HG02970 (cell line): ENCODE results near the gene SP140.
"Not testable (repeated sequence)": the region's sequence is repeated elsewhere in the genome, so short reads cannot be mapped to it uniquely, and the experiment has no call there.

ENCODE experiments used
- ATAC-seq: cut with Tn5 transposase; IDR thresholded peaks from one replicate; pipeline ENCODE4 v1.9.1; 2021; ENCODE audit warnings: mild to moderate bottlenecking, moderate library complexity, moderate number of reproducible peaks; ENCODE audit not compliant: unreplicated experiment, low FRiP score

SP140 gene

DNA sequence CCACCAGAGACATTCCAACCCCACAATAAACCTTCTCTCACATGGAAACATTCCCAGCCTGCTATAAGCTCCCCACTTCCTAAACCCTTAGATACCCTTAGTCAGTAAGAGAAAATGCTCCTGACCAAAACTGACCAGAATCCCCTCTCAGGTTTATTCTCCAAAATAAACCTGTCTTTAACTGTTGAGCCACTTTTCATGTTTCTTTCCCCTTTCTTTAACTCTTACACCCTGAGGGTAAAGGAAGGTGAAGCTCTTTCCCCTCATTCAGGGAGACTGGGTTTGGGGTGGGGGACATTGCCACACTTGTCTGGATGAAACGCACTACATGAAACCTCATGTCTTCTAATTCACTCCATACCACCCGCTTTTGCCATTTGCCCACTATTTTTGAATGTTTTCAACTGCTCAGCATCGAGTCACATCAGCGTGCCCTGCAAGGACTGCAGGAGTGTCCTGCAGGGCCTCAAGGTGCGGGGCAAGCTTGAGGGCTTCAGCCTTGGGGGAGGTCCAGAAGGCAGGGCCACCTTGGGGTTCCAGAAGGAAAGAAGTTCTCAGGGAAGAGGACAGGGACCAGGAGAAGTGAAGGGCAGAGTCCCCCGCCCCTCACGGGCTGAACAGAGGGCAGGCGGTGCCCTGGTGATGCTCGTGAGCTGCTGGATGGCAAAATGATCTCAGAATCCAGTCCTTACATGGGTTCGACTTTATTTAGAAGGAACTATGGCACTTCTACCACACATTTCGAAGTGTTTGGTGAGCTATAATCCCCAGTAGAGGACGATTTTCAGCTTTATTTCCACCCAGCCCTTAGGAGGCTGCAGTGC, 97.2 kb downstream of the SP140 start:
- no peak for ATAC-seq

GRCh38 chr2:230323385-230324106, 98.0 kb downstream of the SP140 start:
- ATAC-seq, result no peak

DNA sequence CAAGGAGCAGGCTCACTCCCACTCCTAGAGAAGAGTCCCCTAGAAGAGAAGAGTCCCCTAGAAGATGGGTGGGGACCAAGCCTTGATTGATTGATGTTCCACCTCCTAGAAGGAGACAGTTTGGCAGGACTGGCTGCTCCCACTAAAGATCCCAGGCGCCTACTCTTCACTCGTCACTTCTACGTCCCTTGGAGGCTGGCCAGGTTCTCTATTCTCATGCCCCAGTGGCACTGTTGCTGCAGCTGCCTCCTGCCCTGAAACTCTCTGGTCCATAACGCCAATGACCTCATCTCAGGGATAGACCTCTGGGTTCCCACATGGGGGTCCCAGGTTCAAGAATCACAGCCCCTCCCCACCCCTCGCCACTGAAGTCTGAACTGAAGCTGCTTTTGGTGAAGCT, 99.0 kb downstream of the SP140 start:
- no peak for ATAC-seq

GRCh38 chr2:230325316-230326243, 100.0 kb downstream of the SP140 start:
- ATAC-seq, result no peak

- peak; percentile 65 for ATAC-seq
Measured at GRCh38 chr2:230326453-230327417, 101.2 kb downstream of the SP140 start, which contains the start of gene SP140L. Gene SP140L (plus strand): TSS chr2:230327193. CDS start chr2:230327270, 77 bp downstream.

DNA sequence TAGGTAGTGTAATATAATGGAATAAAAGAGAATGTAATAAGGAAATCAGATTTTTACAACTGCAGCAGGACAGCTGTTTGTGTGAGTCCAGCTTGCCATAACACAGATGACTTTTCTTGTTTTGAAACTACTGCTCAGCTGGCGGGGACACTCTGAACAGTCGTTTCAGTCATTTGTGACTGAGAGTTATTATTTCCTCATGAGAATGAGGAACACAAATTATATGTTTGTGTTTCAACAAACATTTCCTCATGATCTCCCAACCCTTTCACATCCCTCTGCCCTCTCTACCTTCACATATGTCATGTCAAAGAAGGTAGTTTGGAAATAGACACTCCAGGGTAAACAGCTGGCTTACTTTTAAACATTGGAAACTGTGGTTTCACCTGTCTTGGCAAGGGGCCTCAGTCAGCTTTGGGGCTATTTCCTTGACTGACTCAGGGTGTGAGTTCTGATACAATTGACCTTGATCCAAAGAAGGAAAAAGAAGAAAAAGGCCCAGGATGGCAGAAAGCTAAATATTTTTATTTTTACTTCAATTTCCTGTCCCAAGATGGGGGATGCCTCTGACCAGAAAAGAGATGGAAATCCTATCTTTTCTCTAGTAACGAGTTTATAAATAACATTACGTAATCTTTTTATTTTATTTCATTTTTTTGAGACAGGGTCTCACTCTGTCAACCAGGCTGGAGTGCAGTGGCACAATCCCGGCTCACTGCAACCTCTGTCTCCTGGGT, 102.0 kb downstream of the SP140 start:
- peak; percentile 49 for ATAC-seq

- ATAC-seq, result no peak
Measured at GRCh38 chr2:230328155-230328458, 102.6 kb downstream of the SP140 start.

DNA sequence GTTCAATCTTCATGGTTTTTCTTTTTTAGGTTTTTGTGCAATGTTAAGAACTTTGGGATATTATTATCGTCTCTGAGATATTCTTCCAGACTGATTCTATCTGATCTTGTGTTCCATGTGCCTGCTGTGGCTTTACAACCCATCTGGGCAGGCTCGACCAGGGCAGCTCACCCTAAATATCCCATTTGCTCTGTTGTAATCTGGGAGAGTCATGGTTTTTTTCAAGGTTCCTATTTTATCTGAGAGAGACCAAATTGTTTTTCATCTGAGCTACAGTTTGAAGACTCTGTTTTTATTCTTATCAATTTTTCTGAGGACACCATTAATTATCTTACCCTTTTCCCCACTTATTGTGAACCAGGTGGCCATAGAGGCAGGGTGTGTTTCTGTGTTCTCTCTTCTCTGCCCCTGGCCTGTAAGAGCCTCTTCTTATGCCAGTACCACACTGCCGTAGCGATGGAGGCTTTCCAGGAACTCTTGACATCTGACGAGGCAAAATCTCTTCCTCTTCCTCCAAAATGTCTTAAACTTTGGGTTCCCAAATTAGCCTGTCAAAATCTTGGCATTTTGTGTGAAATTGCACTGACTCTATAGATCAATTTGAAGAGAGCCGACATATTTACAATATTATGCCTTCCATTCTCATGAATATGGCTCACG, 104.5 kb downstream of the SP140 start:
- ATAC-seq, result no peak

GRCh38 chr2:230330725-230331124, 105.2 kb downstream of the SP140 start:
- ATAC-seq, result no peak

- no peak for ATAC-seq
Measured at GRCh38 chr2:230335461-230335863, 109.9 kb downstream of the SP140 start.

GRCh38 chr2:230335864-230336506, 110.4 kb downstream of the SP140 start:
- no peak for ATAC-seq

GRCh38 chr2:230341936-230342528, 116.5 kb downstream of the SP140 start:
- ATAC-seq, result not testable (repeated sequence)

DNA sequence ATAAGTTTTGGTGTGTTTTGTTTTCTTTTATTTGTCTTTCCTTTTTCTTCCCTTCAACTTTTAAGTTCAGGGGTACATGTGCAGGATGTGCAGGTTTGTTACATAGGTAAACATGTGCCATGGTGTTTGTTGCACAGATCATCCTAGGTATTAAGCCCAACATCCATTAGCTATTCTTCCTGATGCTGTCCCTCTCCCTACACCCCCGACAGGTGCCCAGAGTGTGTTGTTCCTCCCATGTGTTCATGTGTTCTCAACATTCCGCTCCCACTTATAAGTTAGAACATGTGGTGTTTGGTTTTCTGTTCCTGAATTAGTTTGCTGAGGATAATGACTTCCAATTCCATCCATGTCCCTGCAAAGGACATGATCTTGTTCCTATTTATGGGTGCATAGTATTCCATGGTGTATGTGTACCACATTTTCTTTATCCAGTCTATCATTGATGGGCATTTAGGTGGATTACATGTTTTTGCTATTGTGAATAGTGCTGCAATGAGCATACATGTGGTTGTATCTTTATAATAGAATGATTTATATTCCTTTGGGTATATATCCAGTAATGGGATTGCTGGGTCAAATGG, 117.6 kb downstream of the SP140 start:
- not testable (repeated sequence) for ATAC-seq

DNA sequence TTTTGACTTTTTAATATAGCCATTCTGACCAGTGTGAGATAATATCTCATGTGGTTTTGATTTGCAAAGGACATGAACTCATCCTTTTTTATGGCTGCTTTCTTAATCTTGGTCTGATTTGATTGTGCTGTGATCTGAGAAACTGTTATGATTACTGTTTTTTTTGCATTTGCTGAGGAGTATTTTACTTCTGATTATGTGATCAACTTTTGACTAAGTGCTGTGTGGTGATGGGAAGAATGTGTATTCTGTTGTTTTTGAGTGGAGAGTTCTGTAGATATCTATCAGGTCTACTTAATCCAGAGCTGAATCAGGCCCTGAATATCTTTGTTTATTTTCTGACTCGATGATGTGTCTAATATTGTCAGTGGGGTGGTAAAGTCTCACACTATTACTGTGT, 118.2 kb downstream of the SP140 start:
- no peak for ATAC-seq

GRCh38 chr2:230346465-230346864, 120.9 kb downstream of the SP140 start:
- ATAC-seq, result no peak

DNA sequence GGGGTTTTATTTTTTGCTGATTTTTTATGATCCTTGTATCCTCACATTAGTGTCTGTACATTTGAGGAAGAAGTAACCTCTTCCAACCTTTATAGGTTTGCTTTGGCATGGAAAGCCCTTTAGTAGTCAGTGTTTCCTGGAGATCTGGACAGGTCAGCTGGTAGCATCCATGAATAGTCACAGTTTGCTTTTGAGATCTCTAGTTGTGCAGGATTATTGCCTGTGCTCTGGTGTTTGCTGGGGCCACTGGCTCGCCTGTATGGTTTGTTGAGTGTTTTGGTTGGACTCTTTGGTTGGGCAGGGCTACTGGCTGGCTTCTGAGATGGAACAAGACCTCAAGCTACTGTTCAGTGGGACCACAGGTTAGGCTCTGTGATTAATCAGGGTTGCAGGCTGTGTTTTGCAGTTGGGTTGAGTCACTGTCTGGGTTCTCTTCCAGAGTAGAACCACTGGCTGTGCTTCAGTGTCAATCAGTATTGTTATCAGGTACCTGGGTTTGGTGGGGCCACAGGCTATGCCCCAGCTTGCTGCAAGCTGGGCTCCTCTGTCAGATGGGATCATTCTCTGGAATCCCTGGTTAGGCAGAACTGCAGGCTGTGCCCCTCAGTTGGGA, 121.5 kb downstream of the SP140 start:
- no peak for ATAC-seq
